OCI-LY7 (cell line): Measurements from ENCODE around the gene NKAIN2. TPM values are rescaled to one million over a fixed set of nuclear protein-coding genes. Genes with fewer than 3 reads are reported as not detected.

Source experiments
- BruUV-seq: library from RNA; stranded (reverse); fragments of 400-500 nt; replicated peaks from 2 replicates; lab custom pipeline; 2021; lab: Mats Ljungman, UMichigan
- CTCF ChIA-PET: fragments of 300-600 bp; sonication (Branson Sonifier 250); formaldehyde crosslinking; loops from one replicate; lab custom pipeline; 2022; ENCODE audit warnings: antibody characterized with exemption; ENCODE audit not compliant: unreplicated experiment; lab: Charles Lee
- POLR2A ChIA-PET: fragments of 300-600 bp; sonication (Branson Sonifier 250); formaldehyde crosslinking; loops from one replicate; lab custom pipeline; 2022; ENCODE audit warnings: antibody characterized with exemption; lab: Charles Lee
- DNase-seq: peaks from one replicate; pipeline ENCODE4 v3.0.0-alpha.2; 2015; ENCODE audit warnings: low spot score
- H2AFZ ChIP-seq: fragments of 200-600 bp; sonication (generic), shearing (Covaris generic); 2 replicates; pipeline ENCODE4 v1.6.1; 2014; ENCODE audit warnings: mild to moderate bottlenecking, antibody characterized with exemption, low read length, moderate library complexity
- H3K27ac ChIP-seq: fragments of 200-600 bp; sonication (generic); 2 replicates; pipeline ENCODE4 v1.5.1; 2014; ENCODE audit warnings: mixed run types, low read depth, mild to moderate bottlenecking, moderate library complexity, low read length, inconsistent platforms; ENCODE audit not compliant: poor library complexity, severe bottlenecking
- H3K36me3 ChIP-seq: fragments of 200-600 bp; sonication (generic); 2 replicates; pipeline ENCODE4 v1.6.1; 2014; ENCODE audit warnings: mild to moderate bottlenecking, antibody characterized with exemption, low read length, moderate library complexity, mixed read lengths; ENCODE audit not compliant: insufficient read depth
- H3K4me1 ChIP-seq: fragments of 200-600 bp; sonication (generic); 2 replicates; pipeline ENCODE4 v1.5.1; 2014; ENCODE audit warnings: mild to moderate bottlenecking, low read length; ENCODE audit not compliant: insufficient read depth, poor library complexity, severe bottlenecking
- H3K4me2 ChIP-seq: fragments of 200-600 bp; sonication (generic); 2 replicates; pipeline ENCODE4 v1.6.1; 2014; ENCODE audit warnings: mild to moderate bottlenecking, low read length
- H3K4me3 ChIP-seq: fragments of 200-600 bp; sonication (generic); 2 replicates; pipeline ENCODE4 v1.5.1; 2014; ENCODE audit warnings: mild to moderate bottlenecking, low read depth, low read length; ENCODE audit not compliant: poor library complexity, severe bottlenecking
- H3K79me2 ChIP-seq: fragments of 200-600 bp; sonication (generic); 2 replicates; pipeline ENCODE4 v1.6.1; 2016; ENCODE audit warnings: low read depth, mild to moderate bottlenecking, low read length, moderate library complexity, mixed read lengths; ENCODE audit not compliant: insufficient read depth
- H3K9me2 ChIP-seq: fragments of 200-600 bp; sonication (generic); 2 replicates; pipeline ENCODE4 v1.6.1; 2016; ENCODE audit warnings: mild to moderate bottlenecking, low read length, mixed read lengths; ENCODE audit not compliant: insufficient read depth
- H3K9me3 ChIP-seq: fragments of 200-600 bp; sonication (generic); 2 replicates; pipeline ENCODE4 v1.6.1; 2014; ENCODE audit warnings: mild to moderate bottlenecking, mixed run types, low read length, mixed read lengths
- H4K20me1 ChIP-seq: fragments of 200-600 bp; sonication (generic); 2 replicates; pipeline ENCODE4 v1.6.1; 2014; ENCODE audit warnings: mild to moderate bottlenecking, antibody characterized with exemption, low read length, moderate library complexity, mixed read lengths; ENCODE audit not compliant: insufficient read depth
- CTCF ChIP-seq: fragments of 200-600 bp; sonication (generic); conservative IDR thresholded peaks from 2 replicates; pipeline ENCODE4 v1.5.1; 2014; ENCODE audit warnings: mild to moderate bottlenecking, antibody characterized with exemption, low read length, moderate library complexity, mixed read lengths
- EZH2phosphoT487 ChIP-seq: fragments of 200-600 bp; sonication (generic); IDR thresholded peaks from 2 replicates; pipeline ENCODE4 v1.6.1; 2018; ENCODE audit warnings: low read depth, borderline replicate concordance, mild to moderate bottlenecking, mixed run types, antibody characterized with exemption, low read length, moderate library complexity, mixed read lengths
- intact Hi-C: fragments of 100-400 bp; cut with micrococcal nuclease; formaldehyde crosslinking; loops from one replicate; pipeline ENCODE4 v1.10.0; 2022; ENCODE audit not compliant: unreplicated experiment
- total RNA-seq, 2 experiments: library from RNA; depleted of rRNA in 1 of 2; stranded (reverse); fragments of >200 nt in 1 of 2; shearing (Covaris generic) in 1 of 2; gene quantifications; 2 replicates each; pipeline ENCODE4 v1.2.3, GENCODE V29; 2014 to 2022

The NKAIN2 gene
- total RNA-seq, 2 experiments from 2014 or later = not detected

GRCh38 chr6:124099520-124099919, 295.9 kb downstream of the NKAIN2 start:
- POLR2A ChIA-PET = no interaction called here
- Histone ChIP-seq H3K4me3 (no peak overlapping the region), H3K9me3 (no peaks in the 10 kb centered on the region), H2AFZ (no peak overlapping the region), H3K4me1 (no peaks in the 10 kb centered on the region), H3K36me3 (no peaks in the 10 kb centered on the region), H3K79me2 (no peaks in the 10 kb centered on the region), H3K27ac (no peak overlapping the region), H4K20me1 (no peaks in the 10 kb centered on the region), H3K4me2 (no peak overlapping the region), H3K9me2 (no peaks in the 10 kb centered on the region)
- intact Hi-C loops = no loop called here
- TF ChIP-seq EZH2phosphoT487 = no peak
- TF ChIP-seq CTCF = no peak
- CTCF ChIA-PET = no interaction called here
- DNase-seq = no peak
- BruUV-seq = no TSS peak

- Histone ChIP-seq H4K20me1 (no peaks in the 10 kb centered on the region), H2AFZ (no peak overlapping the region), H3K9me3 (no peaks in the 10 kb centered on the region), H3K79me2 (no peaks in the 10 kb centered on the region), H3K36me3 (no peaks in the 10 kb centered on the region), H3K9me2 (no peaks in the 10 kb centered on the region), H3K4me2 (no peak overlapping the region), H3K27ac (no peak overlapping the region), H3K4me3 (no peak overlapping the region), H3K4me1 (no peaks in the 10 kb centered on the region)
- no TSS peak for BruUV-seq
- intact Hi-C loops = no loop called here
- no peak for DNase-seq
- CTCF ChIA-PET = no interaction called here
- POLR2A ChIA-PET = no interaction called here
- no peak for TF ChIP-seq CTCF
- TF ChIP-seq EZH2phosphoT487 = no peak
Measured at GRCh38 chr6:124110514-124110913, 306.8 kb downstream of the NKAIN2 start.

GRCh38 chr6:124119596-124119995, 315.9 kb downstream of the NKAIN2 start:
- Histone ChIP-seq H3K9me2 (no peaks in the 10 kb centered on the region), H4K20me1 (no peaks in the 10 kb centered on the region), H3K4me3 (no peak overlapping the region), H3K27ac (no peak overlapping the region), H3K36me3 (no peaks in the 10 kb centered on the region), H3K79me2 (no peaks in the 10 kb centered on the region), H3K4me1 (no peaks in the 10 kb centered on the region), H2AFZ (no peak overlapping the region), H3K9me3 (no peaks in the 10 kb centered on the region), H3K4me2 (no peak overlapping the region)
- intact Hi-C loops = no loop called here
- no peak for TF ChIP-seq CTCF
- TF ChIP-seq EZH2phosphoT487 = no peak
- ChIA-PET POLR2A (no interaction called here), CTCF (no interaction called here)
- no peak for DNase-seq
- BruUV-seq = no TSS peak
